IPS-18c (cell line): ENCODE data around the gene TM6SF1.
A peak's percentile ranks its signal among the peaks of the same experiment; 100 is the strongest.
"Not testable (repeated sequence)": the region's sequence is repeated elsewhere in the genome, so short reads cannot be mapped to it uniquely, and the experiment has no call there.

Source experiments
- H3K4me3 ChIP-seq: 2 replicates; pipeline ENCODE4 v1.7.0; 2013; ENCODE audit warnings: low read depth, mild to moderate bottlenecking, low read length, moderate library complexity; ENCODE audit not compliant: insufficient read depth
- H3K9me3 ChIP-seq: one replicate; pipeline ENCODE4 v1.6.1; 2013; ENCODE audit warnings: mild to moderate bottlenecking, low read length, moderate library complexity; ENCODE audit not compliant: control insufficient read depth, insufficient read depth

The TM6SF1 gene

DNA sequence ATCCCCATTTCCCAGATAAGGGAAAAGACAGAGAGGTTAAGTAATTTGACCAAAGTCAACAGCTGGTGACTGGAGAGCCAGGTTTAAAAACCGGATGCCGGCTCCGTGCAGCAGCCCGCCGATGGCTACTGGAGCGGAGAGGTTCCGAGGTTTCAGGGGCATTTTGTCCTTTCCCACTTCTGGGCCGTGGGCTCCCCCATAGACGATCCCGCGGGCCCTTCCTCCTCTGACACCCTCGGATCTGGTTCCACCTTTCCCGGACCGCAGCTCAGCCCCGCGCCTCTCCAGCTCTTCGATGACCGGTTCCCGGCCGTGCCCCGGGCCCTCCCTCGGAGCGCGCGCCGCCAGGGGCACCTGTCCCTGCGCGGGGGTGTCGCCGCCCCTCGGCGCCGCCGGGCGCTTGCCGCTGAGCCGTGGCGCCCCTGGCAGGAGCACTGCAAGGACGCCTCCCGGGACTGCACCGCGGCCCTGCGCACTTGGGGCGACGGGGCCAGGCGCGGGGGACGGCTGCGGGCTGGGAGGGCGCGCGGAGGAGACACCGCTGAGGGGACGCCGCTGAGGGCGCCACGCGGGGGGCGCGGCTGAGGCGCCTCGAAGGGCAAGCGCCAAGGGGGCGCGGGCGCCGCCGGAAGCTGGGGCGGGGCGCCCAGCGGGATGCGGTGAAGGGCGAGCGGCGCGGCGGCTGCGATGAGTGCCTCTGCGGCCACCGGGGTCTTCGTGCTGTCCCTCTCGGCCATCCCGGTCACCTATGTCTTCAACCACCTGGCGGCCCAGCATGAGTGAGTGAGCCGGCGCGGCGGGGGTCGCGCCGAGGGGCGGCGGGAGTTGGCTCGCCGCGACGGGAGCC, at the start of gene TM6SF1:
Gene TM6SF1 (plus strand): TSS at position 652 of the 847 bp plus-strand sequence. CDS start 36 bp downstream, at position 688.
- Histone ChIP-seq H3K4me3 (peak within 1 kb of the TSS; percentile 63), H3K9me3 (no peaks in the 10 kb centered on the region)

DNA sequence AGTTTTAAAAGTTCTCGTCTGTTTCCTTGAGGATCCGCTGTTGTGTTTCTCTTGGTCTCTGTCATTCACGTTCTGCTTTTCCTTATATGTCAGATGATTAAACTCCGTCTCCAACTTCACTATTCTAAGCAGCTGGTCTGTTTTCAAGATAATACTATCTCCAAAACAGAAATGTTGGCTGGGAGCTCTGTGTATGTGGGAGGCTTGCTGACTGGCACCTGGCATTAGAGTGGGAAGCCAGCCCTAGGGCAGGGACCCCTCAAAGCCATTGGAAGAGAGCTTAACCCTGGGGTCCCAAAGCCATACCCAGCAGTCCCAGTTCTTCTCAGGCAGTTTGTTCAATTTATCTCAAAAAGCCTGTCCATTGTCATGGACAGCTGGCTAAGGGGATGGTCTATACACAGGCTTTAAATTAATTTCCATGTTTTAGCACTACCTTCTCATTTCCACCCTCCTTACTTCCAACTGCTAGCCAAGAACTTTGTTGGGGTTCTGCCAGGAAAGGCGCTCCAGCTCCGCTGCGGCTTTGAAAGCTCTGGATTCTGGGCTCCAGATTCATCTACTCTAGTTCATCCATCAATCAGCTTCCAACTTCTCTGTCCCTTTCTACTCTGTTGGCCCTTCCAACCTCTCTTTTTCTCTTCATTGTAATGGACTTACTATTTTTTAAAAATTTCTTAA, 49.6 kb upstream of the TM6SF1 start:
- H3K4me3 ChIP-seq: no peak overlapping the region
- no peaks in the 10 kb centered on the region for H3K9me3 ChIP-seq

DNA sequence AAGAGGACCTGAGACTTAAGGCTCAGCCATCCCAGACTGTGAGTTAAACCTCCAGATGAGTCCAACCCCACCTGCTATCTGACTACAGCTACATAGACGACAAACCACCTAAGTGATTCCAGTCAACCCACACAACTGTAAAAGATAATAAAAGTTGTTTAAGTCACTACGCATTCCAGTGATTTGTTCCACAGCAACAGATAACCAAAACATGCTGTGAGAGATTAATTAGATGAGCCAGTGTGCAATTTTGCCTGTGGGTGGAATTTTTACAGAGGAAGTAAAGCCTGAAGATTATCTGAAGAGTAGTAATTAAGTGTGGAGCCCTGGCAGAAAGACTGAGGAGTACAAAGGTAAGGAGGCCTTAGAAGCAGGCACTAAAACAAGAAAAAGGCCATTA, 45.8 kb upstream of the TM6SF1 start:
- Histone ChIP-seq H3K9me3 (no peaks in the 10 kb centered on the region), H3K4me3 (no peak overlapping the region)

DNA sequence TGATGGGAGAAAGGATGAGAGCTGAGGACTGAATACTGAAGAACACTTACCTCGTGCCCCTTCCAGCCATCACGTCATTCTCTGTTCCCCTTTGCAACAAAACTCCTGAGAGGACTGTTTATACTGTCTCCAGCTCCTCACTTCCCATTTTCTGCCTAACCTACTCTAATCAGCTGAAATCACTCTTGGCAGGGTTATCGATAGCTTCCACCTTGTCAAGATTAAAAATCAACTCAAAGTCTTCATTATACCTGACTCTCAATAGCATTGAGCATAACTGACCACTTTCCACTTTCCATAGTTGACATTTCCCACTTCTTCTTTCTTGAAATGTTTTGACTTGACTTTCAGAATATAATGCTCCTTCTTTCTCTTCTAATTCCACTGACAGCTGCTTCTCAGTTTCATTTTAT, 44.7 kb upstream of the TM6SF1 start:
- Histone ChIP-seq H3K9me3 (no peaks in the 10 kb centered on the region), H3K4me3 (no peak overlapping the region)

DNA sequence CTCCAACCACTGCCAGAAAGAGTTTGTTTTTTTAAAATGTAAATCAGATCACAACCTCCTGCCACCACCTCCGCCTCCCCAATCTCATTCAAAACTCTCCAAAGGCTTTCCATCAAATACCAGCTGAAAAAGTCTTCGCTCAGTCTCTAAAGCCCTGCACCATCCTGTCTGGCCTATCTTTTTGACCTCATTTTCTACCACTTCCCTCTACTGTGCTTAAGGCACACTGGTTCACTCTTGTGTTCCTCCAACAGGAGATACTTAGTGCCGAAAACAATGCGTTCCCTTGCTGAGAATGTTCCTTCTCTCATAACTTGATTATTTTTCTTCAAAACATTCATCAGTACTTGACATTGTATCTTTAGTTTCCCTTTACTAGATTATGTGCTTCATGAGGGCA, 43.9 kb upstream of the TM6SF1 start:
- Histone ChIP-seq H3K4me3 (no peak overlapping the region), H3K9me3 (no peaks in the 10 kb centered on the region)

DNA sequence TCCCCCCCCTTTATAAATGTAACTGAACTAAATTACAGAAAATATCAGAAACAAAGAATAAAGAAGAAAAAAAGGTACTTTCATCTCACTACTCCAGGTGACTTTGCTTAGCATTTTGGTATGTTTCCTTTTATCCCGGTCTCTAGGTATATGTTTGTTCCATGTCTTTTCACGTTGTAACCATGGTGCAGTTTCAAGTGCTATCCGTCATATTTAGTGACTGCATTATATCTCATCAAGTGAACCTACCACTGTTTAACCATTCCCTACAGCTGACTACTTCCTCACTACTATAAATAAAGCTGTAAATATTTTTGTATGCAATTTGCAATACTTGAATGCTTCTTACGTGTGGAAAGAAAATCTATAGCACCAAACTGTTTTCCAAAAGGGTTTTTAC, 42.6 kb upstream of the TM6SF1 start:
- H3K9me3 ChIP-seq: no peaks in the 10 kb centered on the region

DNA sequence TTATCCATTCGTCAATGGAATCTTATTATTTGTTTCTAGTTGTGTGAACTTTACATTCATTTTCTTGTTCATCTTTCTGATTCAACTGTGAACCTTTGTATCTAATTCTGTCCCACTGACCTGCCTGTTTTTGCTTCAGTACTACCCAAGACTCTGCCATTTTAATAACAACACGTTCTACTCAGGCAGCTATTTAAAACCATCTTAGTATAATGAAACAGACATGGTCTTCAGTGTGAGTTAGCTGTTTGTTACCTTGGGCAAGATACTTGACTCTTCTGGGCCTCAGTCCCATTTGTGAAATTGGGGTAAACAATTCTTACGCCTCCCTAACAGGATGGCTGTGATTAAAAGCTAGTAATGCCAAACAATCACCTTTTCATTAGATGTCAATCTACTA, 42.0 kb upstream of the TM6SF1 start:
- H3K4me3 ChIP-seq: peak overlapping the region; percentile 55
- H3K9me3 ChIP-seq: no peaks in the 10 kb centered on the region

More for the DNA sequence above, 42.6 kb upstream of the TM6SF1 start:
- no peak overlapping the region for H3K4me3 ChIP-seq

DNA sequence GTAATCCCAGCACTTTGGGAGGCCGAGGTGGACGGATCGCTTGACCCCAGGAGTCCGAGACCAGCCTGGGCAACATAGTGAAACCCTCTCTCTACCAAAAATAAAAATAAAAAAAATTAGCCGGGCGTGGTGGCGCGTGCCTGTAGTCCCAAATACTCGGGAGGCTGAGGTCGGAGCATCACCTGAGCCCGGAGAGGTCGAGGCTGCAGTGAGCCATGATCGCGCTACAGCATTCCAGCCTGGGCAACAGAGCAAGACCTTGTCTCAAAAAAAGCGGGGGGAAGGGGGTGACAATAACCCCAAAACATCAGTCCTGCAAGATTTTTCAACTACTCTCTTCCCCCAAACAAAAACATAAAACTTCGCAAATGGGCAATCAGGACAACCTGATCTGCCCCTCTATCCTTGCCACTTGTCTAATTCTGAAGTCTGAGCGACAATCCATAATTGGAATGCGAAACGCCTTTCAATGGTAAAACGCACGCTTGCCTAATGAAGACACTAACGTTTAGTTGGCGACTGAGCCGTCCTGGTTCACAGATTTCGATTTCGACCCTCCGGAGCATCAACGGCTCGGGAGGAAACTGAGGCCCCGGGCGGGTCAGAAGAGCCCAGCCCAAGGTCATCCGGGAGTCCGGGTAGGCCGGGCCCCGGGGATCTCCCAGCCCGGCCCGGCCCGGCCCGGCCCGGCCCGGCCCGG, 41.3 kb upstream of the TM6SF1 start:
- Histone ChIP-seq H3K9me3 (no peaks in the 10 kb centered on the region), H3K4me3 (peak overlapping the region; percentile 55)

DNA sequence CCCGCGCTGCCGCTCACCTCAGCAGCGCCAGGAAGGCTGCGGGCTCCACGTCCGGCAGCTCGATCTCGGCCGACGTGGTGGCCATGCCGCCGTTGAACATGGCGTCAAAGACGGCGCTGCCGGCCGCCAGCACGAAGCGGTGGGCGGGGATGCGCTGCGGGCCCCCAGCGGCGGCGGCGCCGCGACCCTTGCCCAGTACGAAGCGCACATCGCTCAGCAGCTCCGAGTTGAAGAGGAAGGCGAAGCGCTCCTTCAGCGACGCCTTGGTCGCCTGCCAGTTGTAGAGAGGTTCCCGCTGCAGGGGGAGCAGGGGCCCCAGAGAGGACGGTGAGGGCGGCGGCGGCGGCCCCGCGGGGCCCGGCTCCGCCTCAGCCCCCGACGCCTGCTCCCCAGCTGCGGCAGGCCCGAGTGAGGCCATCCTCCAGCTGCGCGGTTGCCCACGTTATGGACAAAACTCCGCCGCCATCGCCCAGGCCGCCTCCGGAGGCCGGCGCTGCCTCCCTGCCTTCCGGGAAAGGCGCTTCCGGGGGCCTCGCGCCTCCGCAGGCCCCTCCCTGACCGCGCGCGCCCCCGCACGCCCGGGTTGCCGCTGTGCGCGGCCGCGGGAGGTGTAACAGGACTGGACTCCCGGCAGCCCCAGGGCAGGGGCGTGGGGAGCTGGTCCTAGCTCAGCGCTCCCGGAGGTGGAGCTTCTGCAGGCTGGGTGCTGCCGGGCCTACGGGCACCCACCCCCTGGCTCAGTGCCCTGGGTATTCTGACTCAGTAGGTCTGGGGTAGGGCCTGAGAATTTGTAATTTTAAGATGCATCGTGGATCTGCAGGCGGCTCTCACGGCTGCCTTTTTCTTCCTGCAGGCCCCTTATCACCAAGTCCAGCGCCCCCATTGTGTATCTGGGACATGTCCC, 40.5 kb upstream of the TM6SF1 start, which contains the start of gene BTBD1:
Gene BTBD1 (minus strand): TSS at position 519 of the 904 bp plus-strand sequence. CDS start 101 bp downstream, at position 418.
- Histone ChIP-seq H3K4me3 (peak within 1 kb of the TSS; percentile 55), H3K9me3 (no peaks in the 10 kb centered on the region)

DNA sequence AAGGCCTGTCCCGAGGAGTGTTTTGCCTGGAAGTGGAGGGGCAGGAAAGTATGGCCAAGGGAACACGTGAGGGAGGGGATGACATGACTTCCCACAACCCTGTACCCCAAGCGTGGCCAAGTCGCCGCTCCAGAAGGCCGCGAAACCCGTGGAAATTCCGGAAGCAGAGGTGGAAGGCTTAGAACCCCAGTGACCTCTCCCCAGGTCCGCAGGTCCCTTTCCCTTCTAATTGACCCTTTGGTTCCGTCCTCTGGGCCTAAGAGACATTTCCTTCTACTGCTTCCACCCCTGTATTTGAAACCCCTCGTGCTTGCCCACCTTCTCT, 39.8 kb upstream of the TM6SF1 start:
- H3K4me3 ChIP-seq: peak overlapping the region; percentile 55

DNA sequence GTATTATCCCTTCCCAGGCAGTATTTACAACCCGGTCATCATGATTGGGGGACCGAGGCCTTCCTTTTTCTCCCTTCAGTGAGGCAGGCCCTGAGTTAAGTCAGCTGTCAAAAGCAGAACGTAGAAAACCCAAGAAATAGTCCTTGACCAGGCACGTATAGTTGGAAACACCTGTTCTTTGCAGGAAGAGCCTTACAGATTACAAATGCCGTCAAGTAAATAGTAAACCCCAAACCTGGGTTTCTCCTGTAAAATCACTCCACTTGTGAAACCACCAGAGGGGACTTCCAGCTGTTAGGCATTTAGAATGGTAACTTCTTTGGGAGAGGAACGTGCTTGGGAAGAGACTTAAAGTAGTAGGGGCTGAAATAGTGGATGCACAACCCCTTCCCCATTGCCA, 39.4 kb upstream of the TM6SF1 start:
- Histone ChIP-seq H3K9me3 (no peaks in the 10 kb centered on the region), H3K4me3 (no peak overlapping the region)

More for the DNA sequence above, 39.8 kb upstream of the TM6SF1 start:
- H3K9me3 ChIP-seq: no peaks in the 10 kb centered on the region

DNA sequence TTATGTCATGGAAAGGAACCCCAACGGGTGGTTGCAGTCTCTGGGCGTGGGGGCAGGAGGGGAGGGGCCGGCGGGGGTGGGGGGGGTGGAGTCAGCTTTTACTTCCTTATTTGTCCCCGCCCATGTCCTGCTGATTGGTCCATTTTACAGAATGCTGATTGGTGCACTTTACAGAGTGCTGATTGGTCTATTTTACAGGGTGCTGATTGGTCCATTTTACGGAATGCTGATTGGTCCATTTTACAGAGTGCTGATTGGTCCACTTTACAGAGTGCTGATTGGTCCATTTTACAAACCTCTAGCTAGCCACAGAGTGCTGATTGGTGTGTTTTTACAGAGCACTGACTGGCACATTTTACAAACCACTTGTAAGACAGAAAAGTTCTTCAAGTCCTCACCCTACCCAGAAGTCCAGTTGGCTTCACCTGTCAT, 38.2 kb upstream of the TM6SF1 start:
- not testable (repeated sequence) for H3K9me3 ChIP-seq, H3K4me3 ChIP-seq

DNA sequence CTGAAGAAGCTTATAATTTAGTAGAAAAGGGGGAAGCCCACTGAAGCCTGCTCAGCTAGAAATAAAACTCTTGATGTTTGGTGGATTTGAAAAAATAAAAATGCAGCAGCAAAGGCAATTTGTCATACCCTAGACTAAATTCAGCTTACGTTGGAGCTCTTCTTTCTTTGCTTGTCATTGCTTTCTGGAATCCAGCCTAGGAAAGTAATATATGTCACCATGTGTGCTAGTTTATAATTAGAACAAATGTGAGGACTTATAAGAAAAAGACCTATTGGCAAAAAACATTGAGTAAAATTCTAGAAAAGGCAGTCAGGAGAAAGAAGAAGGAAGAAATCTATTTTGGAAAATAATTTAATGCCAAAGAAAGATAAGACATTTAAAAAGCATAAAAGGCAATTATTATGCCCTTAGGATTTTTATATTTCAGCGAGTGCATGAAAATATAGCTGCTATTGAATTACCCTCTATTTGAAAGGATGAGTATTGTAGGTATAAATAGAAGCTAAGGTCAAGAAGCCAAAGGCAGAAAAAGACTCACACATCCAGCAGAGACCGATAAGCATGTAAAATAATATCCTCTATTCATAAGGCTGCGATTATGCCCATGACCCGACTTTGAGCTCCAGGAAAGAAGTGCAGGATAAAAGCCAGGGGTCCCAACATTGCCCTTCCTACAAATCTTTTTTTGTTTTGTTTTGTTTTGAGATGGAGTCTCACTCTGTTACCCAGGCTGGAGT, 29.8 kb upstream of the TM6SF1 start:
- no peaks in the 10 kb centered on the region for H3K9me3 ChIP-seq
- H3K4me3 ChIP-seq: no peak overlapping the region

DNA sequence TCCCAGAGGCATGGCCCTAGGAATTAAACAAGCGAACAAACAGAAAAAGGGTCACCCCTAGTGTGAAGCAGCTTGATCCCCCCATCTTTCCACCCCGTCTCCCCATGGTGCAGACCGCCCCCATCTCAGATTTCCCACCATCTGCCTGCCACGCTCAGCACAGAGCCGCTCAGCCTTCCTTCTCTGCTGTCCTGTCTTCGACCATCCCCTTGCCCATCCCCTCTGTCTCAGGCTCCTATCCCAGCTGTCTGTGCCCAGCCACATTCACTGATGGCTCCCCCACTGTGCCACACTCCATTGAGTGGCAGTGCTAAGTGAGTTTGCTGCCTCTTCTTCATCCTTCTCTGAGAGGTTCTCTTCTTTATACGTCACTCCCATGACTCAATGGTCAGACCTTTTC, 28.7 kb upstream of the TM6SF1 start:
- Histone ChIP-seq H3K4me3 (no peak overlapping the region), H3K9me3 (no peaks in the 10 kb centered on the region)

DNA sequence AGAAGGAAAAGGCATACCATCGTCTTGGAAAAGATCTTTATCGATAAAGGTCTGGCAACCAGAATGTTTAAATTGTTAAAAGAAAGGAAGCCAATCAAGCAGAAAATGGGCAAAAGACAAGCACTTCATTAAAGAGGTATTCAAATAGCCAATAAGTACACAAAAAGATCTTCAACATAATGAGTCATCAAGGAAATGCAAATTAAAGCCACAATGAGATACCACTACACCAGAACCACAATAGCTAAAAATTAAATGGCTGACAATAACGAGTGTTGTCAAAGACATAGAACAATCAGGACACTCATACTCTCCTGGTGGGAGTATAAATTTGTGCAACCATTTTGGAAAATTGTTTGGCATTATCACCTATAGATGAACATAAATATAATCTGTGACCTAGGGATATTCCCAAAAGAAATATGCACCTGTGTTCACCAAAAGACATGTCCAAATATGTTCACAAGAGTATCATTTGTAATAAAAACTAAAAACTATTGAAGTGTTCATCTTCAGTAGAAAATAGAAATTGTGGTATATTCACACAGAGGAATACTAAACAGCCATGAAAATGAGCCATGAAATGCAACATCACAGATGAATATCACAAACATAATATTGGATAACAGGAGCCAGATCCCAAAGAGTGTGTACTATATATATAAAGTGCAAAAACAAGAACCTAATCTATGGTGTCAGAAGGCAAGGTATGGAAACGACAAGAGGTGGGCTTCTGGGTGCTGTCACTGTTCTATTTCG, 26.0 kb upstream of the TM6SF1 start:
- no peak overlapping the region for H3K4me3 ChIP-seq
- no peaks in the 10 kb centered on the region for H3K9me3 ChIP-seq
